Panc1 (cell line): ENCODE data around the gene TIGD6.

Experiments used
- POLR2AphosphoS5 ChIP-seq: IDR thresholded peaks from 2 replicates; pipeline ENCODE4 v1.6.1; 2012; ENCODE audit warnings: mild to moderate bottlenecking, low read depth, low read length, moderate library complexity
- TF ChIP-seq, protein P1 (sequence below): fragments of 450-650 bp; IDR thresholded peaks from 2 replicates; pipeline ENCODE4 v1.5.1; 2017; ENCODE audit warnings: mild to moderate bottlenecking
- TF ChIP-seq, protein P2 (sequence below), 2 experiments: IDR thresholded peaks; 2 replicates each; pipeline ENCODE4 v1.6.1; 2011 to 2012; ENCODE audit warnings: low read depth in 2 of 2, control low read depth in 1 of 2, low read length in 1 of 2, mild to moderate bottlenecking in 1 of 2, moderate library complexity in 1 of 2; ENCODE audit not compliant: insufficient read depth in 1 of 2

- no peak for TF ChIP-seq POLR2AphosphoS5
- TF ChIP-seq, protein P1, sequence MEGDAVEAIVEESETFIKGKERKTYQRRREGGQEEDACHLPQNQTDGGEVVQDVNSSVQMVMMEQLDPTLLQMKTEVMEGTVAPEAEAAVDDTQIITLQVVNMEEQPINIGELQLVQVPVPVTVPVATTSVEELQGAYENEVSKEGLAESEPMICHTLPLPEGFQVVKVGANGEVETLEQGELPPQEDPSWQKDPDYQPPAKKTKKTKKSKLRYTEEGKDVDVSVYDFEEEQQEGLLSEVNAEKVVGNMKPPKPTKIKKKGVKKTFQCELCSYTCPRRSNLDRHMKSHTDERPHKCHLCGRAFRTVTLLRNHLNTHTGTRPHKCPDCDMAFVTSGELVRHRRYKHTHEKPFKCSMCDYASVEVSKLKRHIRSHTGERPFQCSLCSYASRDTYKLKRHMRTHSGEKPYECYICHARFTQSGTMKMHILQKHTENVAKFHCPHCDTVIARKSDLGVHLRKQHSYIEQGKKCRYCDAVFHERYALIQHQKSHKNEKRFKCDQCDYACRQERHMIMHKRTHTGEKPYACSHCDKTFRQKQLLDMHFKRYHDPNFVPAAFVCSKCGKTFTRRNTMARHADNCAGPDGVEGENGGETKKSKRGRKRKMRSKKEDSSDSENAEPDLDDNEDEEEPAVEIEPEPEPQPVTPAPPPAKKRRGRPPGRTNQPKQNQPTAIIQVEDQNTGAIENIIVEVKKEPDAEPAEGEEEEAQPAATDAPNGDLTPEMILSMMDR, result no peak
- TF ChIP-seq, protein P2, sequence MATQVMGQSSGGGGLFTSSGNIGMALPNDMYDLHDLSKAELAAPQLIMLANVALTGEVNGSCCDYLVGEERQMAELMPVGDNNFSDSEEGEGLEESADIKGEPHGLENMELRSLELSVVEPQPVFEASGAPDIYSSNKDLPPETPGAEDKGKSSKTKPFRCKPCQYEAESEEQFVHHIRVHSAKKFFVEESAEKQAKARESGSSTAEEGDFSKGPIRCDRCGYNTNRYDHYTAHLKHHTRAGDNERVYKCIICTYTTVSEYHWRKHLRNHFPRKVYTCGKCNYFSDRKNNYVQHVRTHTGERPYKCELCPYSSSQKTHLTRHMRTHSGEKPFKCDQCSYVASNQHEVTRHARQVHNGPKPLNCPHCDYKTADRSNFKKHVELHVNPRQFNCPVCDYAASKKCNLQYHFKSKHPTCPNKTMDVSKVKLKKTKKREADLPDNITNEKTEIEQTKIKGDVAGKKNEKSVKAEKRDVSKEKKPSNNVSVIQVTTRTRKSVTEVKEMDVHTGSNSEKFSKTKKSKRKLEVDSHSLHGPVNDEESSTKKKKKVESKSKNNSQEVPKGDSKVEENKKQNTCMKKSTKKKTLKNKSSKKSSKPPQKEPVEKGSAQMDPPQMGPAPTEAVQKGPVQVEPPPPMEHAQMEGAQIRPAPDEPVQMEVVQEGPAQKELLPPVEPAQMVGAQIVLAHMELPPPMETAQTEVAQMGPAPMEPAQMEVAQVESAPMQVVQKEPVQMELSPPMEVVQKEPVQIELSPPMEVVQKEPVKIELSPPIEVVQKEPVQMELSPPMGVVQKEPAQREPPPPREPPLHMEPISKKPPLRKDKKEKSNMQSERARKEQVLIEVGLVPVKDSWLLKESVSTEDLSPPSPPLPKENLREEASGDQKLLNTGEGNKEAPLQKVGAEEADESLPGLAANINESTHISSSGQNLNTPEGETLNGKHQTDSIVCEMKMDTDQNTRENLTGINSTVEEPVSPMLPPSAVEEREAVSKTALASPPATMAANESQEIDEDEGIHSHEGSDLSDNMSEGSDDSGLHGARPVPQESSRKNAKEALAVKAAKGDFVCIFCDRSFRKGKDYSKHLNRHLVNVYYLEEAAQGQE (IDR thresholded peaks at IDR 0.05; ENCODE audit: insufficient read depth in 1 of 2, low read depth in 2 of 2, low read length in 1 of 2), result no peak
Measured at GRCh38 chr5:150024346-150024984, 24.0 kb upstream of the TIGD6 start.
